OCI-LY7 (cell line): ENCODE results near the gene IGFBP4. TPM values are rescaled to one million over a fixed set of nuclear protein-coding genes. Genes with fewer than 3 reads are reported as not detected.

Experiments
- BruUV-seq: library from RNA; stranded (reverse); fragments of 400-500 nt; replicated peaks from 2 replicates; lab custom pipeline; 2021; lab: Mats Ljungman, UMichigan
- CTCF ChIA-PET: fragments of 300-600 bp; sonication (Branson Sonifier 250); formaldehyde crosslinking; loops from one replicate; lab custom pipeline; 2022; ENCODE audit warnings: antibody characterized with exemption; ENCODE audit not compliant: unreplicated experiment; lab: Charles Lee
- POLR2A ChIA-PET: fragments of 300-600 bp; sonication (Branson Sonifier 250); formaldehyde crosslinking; loops from one replicate; lab custom pipeline; 2022; ENCODE audit warnings: antibody characterized with exemption; lab: Charles Lee
- DNase-seq: peaks from one replicate; pipeline ENCODE4 v3.0.0-alpha.2; 2015; ENCODE audit warnings: low spot score
- H2AFZ ChIP-seq: fragments of 200-600 bp; sonication (generic), shearing (Covaris generic); 2 replicates; pipeline ENCODE4 v1.6.1; 2014; ENCODE audit warnings: mild to moderate bottlenecking, antibody characterized with exemption, low read length, moderate library complexity
- H3K27ac ChIP-seq: fragments of 200-600 bp; sonication (generic); 2 replicates; pipeline ENCODE4 v1.5.1; 2014; ENCODE audit warnings: mixed run types, low read depth, mild to moderate bottlenecking, moderate library complexity, low read length, inconsistent platforms; ENCODE audit not compliant: poor library complexity, severe bottlenecking
- H3K36me3 ChIP-seq: fragments of 200-600 bp; sonication (generic); 2 replicates; pipeline ENCODE4 v1.6.1; 2014; ENCODE audit warnings: mild to moderate bottlenecking, antibody characterized with exemption, low read length, moderate library complexity, mixed read lengths; ENCODE audit not compliant: insufficient read depth
- H3K4me1 ChIP-seq: fragments of 200-600 bp; sonication (generic); 2 replicates; pipeline ENCODE4 v1.5.1; 2014; ENCODE audit warnings: mild to moderate bottlenecking, low read length; ENCODE audit not compliant: insufficient read depth, poor library complexity, severe bottlenecking
- H3K4me2 ChIP-seq: fragments of 200-600 bp; sonication (generic); 2 replicates; pipeline ENCODE4 v1.6.1; 2014; ENCODE audit warnings: mild to moderate bottlenecking, low read length
- H3K4me3 ChIP-seq: fragments of 200-600 bp; sonication (generic); 2 replicates; pipeline ENCODE4 v1.5.1; 2014; ENCODE audit warnings: mild to moderate bottlenecking, low read depth, low read length; ENCODE audit not compliant: poor library complexity, severe bottlenecking
- H3K79me2 ChIP-seq: fragments of 200-600 bp; sonication (generic); 2 replicates; pipeline ENCODE4 v1.6.1; 2016; ENCODE audit warnings: low read depth, mild to moderate bottlenecking, low read length, moderate library complexity, mixed read lengths; ENCODE audit not compliant: insufficient read depth
- H3K9me2 ChIP-seq: fragments of 200-600 bp; sonication (generic); 2 replicates; pipeline ENCODE4 v1.6.1; 2016; ENCODE audit warnings: mild to moderate bottlenecking, low read length, mixed read lengths; ENCODE audit not compliant: insufficient read depth
- H3K9me3 ChIP-seq: fragments of 200-600 bp; sonication (generic); 2 replicates; pipeline ENCODE4 v1.6.1; 2014; ENCODE audit warnings: mild to moderate bottlenecking, mixed run types, low read length, mixed read lengths
- H4K20me1 ChIP-seq: fragments of 200-600 bp; sonication (generic); 2 replicates; pipeline ENCODE4 v1.6.1; 2014; ENCODE audit warnings: mild to moderate bottlenecking, antibody characterized with exemption, low read length, moderate library complexity, mixed read lengths; ENCODE audit not compliant: insufficient read depth
- EZH2phosphoT487 ChIP-seq: fragments of 200-600 bp; sonication (generic); IDR thresholded peaks from 2 replicates; pipeline ENCODE4 v1.6.1; 2018; ENCODE audit warnings: low read depth, borderline replicate concordance, mild to moderate bottlenecking, mixed run types, antibody characterized with exemption, low read length, moderate library complexity, mixed read lengths
- intact Hi-C: fragments of 100-400 bp; cut with micrococcal nuclease; formaldehyde crosslinking; loops from one replicate; pipeline ENCODE4 v1.10.0; 2022; ENCODE audit not compliant: unreplicated experiment
- total RNA-seq, 2 experiments: library from RNA; depleted of rRNA in 1 of 2; stranded (reverse); fragments of >200 nt in 1 of 2; shearing (Covaris generic) in 1 of 2; gene quantifications; 2 replicates each; pipeline ENCODE4 v1.2.3, GENCODE V29; 2014 to 2022
- TF ChIP-seq, protein P1 (sequence below): fragments of 200-600 bp; sonication (generic); conservative IDR thresholded peaks from 2 replicates; pipeline ENCODE4 v1.5.1; 2014; ENCODE audit warnings: mild to moderate bottlenecking, antibody characterized with exemption, low read length, moderate library complexity, mixed read lengths

IGFBP4 gene
- total RNA-seq, 2 experiments from 2014 or later, result not detected

DNA sequence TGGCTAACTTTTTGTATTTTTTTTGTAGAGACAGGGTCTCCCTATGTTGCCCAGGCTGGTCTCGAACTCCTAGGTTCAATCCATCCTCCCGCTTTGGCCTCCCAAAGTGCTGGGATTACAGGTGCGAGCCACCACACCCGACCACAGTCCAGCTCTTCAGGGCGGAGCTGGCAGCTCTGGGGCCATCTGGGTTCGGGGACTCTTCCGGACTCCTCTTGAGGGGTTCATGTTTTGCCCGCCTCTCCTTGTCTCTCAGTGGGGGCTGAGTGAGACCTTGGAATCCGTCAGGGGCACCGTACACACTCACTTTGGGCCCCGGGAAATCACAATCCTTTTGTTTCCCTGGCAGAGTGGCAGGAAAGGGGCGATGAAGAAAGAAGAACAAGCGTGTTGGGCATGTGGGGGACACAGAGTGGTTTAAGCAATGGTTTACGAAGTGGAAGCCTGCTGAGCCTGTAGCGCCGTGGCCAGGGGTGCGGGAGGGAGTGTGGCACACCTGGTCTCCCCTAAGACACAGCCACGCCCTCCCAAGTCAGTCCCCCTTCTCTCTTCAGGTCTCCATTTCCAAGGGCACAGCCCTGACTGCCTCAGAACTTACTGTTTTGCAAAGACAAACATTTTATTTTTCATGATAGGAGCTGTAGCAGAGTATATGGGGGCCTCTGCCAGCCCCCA, 32.1 kb downstream of the IGFBP4 start:
- CTCF ChIA-PET, result interaction anchor here (0.6 to 0.7 kb wide), 5 partner anchors 41 to 95 kb away, joined by 3 to 7 read pairs (median 5); partner anchors contain the start of gene TOP2A
- no TSS peak for BruUV-seq
- Histone ChIP-seq H3K9me3 (no peaks in the 10 kb centered on the region), H3K36me3 (no peaks in the 10 kb centered on the region), H2AFZ (no peak overlapping the region), H3K4me1 (peaks cover 9% of the 10 kb centered on the region), H3K79me2 (no peaks in the 10 kb centered on the region), H3K4me2 (no peak overlapping the region), H3K9me2 (no peaks in the 10 kb centered on the region), H3K4me3 (no peak overlapping the region), H4K20me1 (no peaks in the 10 kb centered on the region), H3K27ac (no peak overlapping the region)
- POLR2A ChIA-PET, result interaction anchor here (0.7 kb wide), 1 partner anchor 55 kb away, joined by 5 read pairs; no protein-coding TSS in a partner anchor
- no peak for TF ChIP-seq EZH2phosphoT487
- TF ChIP-seq, protein P1, sequence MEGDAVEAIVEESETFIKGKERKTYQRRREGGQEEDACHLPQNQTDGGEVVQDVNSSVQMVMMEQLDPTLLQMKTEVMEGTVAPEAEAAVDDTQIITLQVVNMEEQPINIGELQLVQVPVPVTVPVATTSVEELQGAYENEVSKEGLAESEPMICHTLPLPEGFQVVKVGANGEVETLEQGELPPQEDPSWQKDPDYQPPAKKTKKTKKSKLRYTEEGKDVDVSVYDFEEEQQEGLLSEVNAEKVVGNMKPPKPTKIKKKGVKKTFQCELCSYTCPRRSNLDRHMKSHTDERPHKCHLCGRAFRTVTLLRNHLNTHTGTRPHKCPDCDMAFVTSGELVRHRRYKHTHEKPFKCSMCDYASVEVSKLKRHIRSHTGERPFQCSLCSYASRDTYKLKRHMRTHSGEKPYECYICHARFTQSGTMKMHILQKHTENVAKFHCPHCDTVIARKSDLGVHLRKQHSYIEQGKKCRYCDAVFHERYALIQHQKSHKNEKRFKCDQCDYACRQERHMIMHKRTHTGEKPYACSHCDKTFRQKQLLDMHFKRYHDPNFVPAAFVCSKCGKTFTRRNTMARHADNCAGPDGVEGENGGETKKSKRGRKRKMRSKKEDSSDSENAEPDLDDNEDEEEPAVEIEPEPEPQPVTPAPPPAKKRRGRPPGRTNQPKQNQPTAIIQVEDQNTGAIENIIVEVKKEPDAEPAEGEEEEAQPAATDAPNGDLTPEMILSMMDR, result no peak
- no peak for DNase-seq
- intact Hi-C loops, result no loop called here

DNA sequence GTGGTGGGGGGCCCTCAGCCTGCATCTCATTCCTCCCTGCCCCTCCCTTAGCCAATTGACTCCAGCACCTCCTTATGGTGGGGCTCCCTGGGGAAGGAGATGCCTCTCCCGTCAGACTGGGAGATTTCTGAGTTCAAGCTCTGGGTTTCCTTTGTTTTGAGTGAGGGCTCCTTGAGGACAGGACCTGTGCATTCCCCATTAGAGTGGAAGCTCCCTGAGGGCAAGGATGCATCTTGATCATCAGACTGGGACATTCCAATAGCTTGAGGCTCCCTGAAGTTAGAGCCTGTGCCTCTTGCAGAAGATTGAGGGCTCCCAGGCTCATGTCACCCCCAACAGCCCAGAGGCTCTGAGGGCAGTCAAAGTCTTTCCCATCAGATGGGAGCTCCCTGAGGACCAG, 34.5 kb downstream of the IGFBP4 start:
- intact Hi-C loops, result loop anchor here (2.0 kb wide), 1 partner anchor 37 kb away; no protein-coding TSS in a partner anchor
- no peaks in the 10 kb centered on the region for H4K20me1 ChIP-seq

More for the DNA sequence above, 34.5 kb downstream of the IGFBP4 start:
- Histone ChIP-seq H3K4me1 (peaks cover 18% of the 10 kb centered on the region), H3K79me2 (no peaks in the 10 kb centered on the region), H3K36me3 (no peaks in the 10 kb centered on the region), H3K27ac (no peak overlapping the region), H3K9me2 (no peaks in the 10 kb centered on the region), H3K4me2 (no peak overlapping the region), H3K4me3 (no peak overlapping the region), H2AFZ (no peak overlapping the region), H3K9me3 (no peaks in the 10 kb centered on the region)
- ChIA-PET CTCF (no interaction called here), POLR2A (interaction anchor here (0.5 kb wide), 1 partner anchor 89 kb away, joined by 4 read pairs; no protein-coding TSS in a partner anchor)
- no TSS peak for BruUV-seq
- TF ChIP-seq, protein P1, result no peak
- no peak for DNase-seq
